HG02763 (cell line): ENCODE data around the gene C1QL3.

Experiments used
- ATAC-seq: cut with Tn5 transposase; IDR thresholded peaks from one replicate; pipeline ENCODE4 v1.9.1; 2021; ENCODE audit warnings: mild to moderate bottlenecking, moderate library complexity; ENCODE audit not compliant: unreplicated experiment

Gene C1QL3

DNA sequence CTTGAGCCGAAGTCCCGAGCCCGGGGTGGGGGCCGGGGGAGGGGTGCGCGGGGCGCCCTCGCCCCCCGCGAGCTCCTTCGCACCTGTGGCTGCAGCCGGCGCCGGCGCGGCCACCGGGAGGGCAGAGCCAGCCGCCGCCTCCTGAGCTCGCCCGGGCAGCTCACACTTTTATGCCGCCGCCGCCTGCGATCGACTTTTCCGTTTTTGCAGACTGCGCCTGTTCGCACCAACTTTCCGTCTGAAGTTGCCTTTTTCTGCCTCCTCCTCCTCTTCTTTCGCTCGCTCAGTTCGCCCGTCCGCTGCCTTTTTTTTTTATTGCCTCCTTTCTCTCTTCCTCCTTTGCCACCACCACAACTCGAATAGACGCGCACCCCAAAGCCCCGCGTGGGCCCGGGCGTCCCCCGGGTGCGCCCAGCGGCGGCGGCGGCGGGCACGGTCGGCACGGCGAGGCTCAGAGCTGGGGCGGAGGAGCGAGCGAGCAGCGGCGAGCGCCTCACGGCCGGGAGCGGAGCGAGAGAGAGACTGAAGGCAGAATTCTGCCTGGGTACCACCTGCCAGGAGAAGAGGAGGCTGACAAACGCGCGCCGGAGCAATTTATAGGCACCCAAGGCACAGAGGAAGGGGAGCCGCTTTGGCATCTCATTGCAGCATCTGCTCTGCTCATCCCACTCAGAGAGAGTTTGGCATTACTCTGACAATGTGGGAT is at the start of gene C1QL3:
C1QL3 (minus strand) TSS at position 569 of the 706 bp plus-strand sequence. CDS start 814 bp downstream, outside the sequence.
- peak; percentile 32 for ATAC-seq

DNA sequence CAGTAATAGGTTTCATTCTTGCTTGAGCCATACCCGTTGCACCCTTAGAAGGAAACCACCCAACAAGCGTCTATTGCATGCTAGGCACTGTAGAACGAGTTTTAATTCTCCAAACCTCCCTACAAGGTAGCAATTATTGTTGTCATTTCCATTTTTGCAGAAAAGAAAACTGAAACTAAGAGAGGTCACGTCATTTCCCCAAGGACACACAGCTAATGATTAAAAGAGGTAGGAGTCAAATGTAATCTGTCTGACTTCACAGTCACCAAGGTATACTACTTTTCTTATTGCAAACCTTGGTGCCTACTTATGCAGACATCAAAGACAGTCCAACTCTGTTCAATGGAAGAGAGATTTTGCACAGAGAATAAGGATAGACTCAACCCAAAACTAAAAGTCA is 49.1 kb upstream of the C1QL3 start:
- peak; percentile 94 for ATAC-seq

DNA sequence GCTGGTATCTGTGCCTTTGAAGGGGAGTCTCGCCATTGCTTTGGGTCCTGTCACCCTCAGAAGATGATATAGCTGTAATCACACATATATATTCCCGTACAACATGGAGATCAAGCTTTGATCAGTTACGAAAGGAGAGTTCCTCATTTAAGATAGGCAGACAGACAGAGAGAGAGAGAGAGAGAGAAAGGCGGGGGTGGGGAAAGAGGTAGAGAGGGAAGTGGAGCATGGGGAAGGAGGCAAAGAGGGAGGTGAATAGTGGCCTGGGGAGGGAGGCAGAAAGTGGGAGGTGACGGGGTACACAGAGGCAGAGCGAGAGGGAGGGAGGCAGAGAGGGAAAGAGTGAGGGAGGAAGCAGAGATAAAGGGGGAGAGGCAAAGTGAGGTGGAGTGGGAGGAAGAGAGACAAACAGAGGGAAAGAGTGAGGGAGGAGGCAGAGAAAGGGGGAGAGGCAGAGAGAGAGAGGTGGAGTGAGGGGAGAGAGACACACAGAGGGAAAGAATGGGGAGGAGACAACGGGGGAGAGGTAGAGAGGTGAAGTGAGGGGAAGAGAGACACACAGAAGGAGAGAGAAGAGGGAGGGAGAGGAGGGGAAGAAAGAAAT is 44.6 kb upstream of the C1QL3 start:
- ATAC-seq: no peak

DNA sequence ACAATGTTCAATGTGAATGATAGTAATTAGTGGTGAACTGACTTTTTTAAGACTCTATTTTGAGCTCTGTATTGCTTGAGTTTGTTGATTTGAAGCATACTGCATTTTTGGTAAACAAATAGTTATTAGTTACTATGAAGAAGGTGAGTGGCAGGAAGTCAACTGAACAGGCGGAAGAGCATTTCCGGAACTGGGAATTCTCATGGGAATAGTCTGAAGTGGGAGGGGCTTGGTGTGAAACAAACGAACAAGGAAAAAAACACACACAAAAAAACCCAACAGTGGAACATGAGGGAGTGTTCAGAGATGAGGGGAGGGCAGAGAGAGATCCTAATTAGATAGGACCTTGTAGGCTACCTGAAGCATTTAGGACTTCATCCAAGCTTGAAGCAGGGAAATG is 43.9 kb upstream of the C1QL3 start:
- ATAC-seq: no peak

GRCh38 chr10:16562891-16563290 is 41.2 kb upstream of the C1QL3 start:
- ATAC-seq: no peak

GRCh38 chr10:16559236-16559773 is 37.6 kb upstream of the C1QL3 start:
- no peak for ATAC-seq

- ATAC-seq: no peak
These were observed 26.3 kb upstream of the C1QL3 start for GRCh38 chr10:16547973-16548372.

- ATAC-seq: no peak
These were observed 23.5 kb upstream of the C1QL3 start for GRCh38 chr10:16545116-16545736.

DNA sequence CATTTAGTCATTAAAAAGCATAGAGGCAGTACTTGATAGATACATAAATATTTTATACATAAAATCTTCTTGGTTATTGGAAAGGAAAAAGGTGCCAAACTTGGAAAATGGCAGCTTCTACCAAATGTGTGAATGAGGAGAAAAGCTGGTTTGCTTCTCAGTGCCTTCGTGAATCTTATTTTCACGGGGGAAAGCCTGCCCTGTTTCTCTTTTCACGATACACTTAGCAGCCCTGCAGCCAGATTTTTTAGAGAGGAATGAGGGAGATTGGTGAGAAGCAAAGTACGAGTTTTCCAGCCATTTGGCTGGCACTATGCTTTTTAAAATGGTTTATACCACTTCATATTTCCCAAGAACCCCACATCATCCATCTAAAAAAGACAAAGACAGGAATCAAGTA is 22.9 kb upstream of the C1QL3 start:
- ATAC-seq: no peak

DNA sequence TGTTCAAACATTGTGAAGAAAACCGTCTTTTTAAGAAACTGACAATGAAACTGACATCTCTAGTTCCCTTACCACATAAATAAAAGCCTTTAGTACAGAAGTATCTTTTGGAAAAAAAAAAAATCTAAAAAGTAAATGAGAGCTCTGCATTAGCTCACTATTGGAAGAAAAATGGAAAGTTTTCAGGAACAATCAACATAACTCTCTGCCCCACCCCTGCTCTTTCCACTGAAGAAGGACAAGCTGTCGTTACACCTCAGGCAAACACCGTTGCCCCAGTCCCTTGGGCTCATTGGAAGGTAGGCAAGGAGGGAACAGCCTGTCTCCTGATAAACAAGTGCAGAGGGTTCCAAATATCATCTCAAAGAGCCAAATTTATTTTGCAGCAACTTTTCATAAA is 22.4 kb upstream of the C1QL3 start:
- no peak for ATAC-seq

GRCh38 chr10:16536155-16536554 is 14.5 kb upstream of the C1QL3 start:
- ATAC-seq: no peak

DNA sequence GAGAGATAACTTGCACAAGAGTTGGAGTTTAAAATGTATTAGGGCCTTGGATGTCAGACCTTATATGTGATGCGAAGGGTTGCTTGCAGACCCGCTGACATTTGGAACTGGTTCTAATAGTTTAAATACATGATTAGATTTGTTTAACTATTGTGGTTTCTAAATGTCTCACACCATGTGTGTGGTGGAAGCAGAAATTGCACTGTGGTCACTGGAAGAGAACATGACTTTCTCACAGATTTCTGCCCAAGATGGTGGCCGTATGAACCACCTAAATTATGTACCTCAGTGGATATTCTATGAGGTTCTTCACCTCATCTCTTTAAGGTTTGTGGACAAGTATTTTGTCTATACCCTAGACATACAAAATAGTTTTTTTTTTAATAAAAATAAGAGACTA is 8.2 kb upstream of the C1QL3 start:
- no peak for ATAC-seq

DNA sequence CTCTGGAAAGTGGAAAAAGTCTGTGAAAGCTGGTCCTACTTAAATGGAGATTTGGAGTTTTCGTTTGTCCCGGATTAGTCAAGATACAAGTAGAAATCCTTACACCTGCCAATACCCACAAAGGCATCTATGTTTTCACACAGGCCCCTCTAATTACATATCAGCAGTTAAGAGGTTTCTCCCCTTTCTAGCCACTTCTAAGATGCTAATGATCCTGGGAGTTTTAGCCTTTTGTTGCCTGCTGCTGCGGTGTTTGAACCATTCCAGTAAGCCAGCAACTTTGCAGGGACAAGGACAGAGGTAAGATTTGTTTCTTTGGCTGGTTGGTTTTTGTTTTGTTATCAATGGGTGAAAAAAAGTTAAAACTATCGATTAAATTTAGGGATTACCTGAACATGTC is 5.8 kb upstream of the C1QL3 start:
- ATAC-seq: no peak

DNA sequence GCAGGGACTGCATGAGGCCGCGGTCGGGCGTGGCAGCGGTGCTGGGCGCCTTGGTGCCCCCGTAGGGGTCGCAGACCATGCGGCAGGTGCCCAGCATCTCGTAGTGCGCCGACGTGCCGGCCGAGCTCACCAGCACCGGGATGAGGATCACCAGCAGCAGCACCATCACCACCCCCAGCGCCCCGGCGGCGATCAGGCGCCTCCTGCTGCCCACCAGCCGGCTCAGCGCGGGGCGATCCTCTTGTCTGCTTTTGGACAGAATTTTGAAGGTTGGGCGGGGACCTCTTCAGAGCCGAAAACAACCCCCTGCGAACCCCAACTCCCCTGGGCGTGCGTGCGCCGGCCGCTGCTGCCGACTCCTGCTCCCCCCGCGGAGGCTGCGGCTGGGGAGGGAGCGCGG is 779 bp downstream of the C1QL3 start:
- ATAC-seq: peak; percentile 39

GRCh38 chr10:16519908-16520861 is 1.5 kb downstream of the C1QL3 start:
- peak; percentile 14 for ATAC-seq

DNA sequence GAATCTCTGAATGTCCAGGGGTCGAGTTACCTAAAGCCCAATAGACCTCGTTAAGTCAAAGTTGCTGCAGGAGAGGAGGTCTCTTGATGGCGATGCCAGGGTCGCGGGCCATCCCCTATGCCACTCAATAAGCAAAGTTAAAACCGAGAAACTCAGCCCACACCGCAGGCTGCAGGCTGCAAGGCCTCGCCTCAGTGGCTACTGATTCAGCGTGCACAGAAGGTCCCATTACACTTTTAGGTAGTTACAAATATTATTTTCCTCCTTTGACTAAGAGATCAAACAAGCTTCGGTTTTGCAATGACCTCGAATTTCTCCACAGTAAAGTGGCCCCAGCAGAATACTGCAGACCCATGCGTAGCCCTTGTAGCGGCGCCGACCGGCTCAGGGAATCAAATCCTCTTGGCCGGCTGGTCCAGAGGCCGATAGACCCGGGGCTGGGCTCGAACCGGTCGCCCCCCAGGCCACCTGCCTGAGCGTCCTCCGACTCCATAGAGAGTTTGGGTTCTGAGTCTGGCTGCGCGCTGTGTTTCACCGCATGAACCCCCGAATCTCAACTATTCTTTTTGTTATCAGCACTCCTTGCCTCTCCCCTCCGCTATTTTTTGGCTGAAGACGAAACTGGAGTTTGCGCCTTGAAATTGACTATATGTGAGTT is 2.3 kb downstream of the C1QL3 start:
- ATAC-seq: no peak

DNA sequence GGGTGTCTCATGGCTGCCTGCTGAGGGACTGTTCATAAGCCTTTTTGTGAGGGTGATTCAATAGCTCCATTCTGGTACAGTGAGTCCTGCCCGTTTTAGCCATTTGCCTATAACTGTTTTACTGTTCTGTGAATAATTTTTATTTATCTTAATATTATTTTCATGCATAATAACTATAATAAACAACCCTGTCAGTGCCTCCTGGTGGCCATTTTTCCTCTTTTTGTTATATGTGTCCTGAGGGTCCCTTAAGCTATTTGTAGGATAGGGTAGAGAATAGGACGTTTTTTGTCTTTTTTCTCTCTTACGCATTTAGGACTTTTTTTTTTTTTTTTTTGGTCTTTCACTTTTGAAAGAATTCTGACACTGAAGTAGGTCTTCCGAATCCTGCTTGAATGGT is 2.9 kb downstream of the C1QL3 start:
- ATAC-seq: no peak

GRCh38 chr10:16510843-16511242 is 10.8 kb downstream of the C1QL3 start:
- no peak for ATAC-seq

DNA sequence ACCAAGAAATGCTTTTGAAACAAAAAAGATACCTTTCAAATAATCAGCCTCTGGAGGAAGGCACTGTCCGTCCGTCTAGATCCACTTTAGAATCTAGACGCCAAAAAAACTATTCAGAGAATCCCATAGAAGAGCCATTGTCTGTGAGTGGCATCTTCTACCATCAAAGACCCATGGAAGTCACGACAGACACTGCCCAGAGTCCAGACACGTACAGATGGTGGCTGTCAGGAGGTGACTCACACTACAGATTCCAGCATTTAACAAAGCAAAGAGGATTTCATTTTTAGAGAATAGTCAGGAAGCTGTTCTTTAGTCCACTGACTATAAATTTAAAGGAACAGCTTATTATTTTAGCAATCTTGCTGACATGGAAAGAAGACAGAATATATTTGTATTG is 11.7 kb downstream of the C1QL3 start:
- no peak for ATAC-seq

- no peak for ATAC-seq
These were observed 16.5 kb downstream of the C1QL3 start for GRCh38 chr10:16505161-16505560.
